Osteocyte (in vitro differentiated cells): ENCODE measurements around the gene ZNF705A. TPM values are rescaled to one million over a fixed set of nuclear protein-coding genes. Genes with fewer than 3 reads are reported as not detected.
A peak's percentile ranks its signal among the peaks of the same experiment; 100 is the strongest.
"Not testable (repeated sequence)": the region's sequence is repeated elsewhere in the genome, so short reads cannot be mapped to it uniquely, and the experiment has no call there.

Experiments
- DNase-seq: peaks from one replicate; pipeline ENCODE4 v3.0.0; 2021; ENCODE audit warnings: mixed read lengths; ENCODE audit not compliant: unreplicated experiment; ENCODE audit errors: extremely low spot score
- H3K27ac Mint-ChIP-seq: one replicate; pipeline ENCODE4 v1.8.0; 2021; ENCODE audit warnings: mild to moderate bottlenecking, mixed read lengths; ENCODE audit not compliant: unreplicated experiment
- H3K27me3 Mint-ChIP-seq: one replicate; pipeline ENCODE4 v1.8.0; 2021; ENCODE audit warnings: mixed read lengths; ENCODE audit not compliant: unreplicated experiment
- H3K36me3 Mint-ChIP-seq: one replicate; pipeline ENCODE4 v1.8.0; 2021; ENCODE audit warnings: mixed read lengths; ENCODE audit not compliant: unreplicated experiment
- H3K4me1 Mint-ChIP-seq: one replicate; pipeline ENCODE4 v1.8.0; 2021; ENCODE audit warnings: mixed read lengths; ENCODE audit not compliant: unreplicated experiment
- H3K4me3 Mint-ChIP-seq: one replicate; pipeline ENCODE4 v1.8.0; 2021; ENCODE audit warnings: mild to moderate bottlenecking, moderate library complexity, mixed read lengths; ENCODE audit not compliant: unreplicated experiment
- H3K9me3 Mint-ChIP-seq: one replicate; pipeline ENCODE4 v1.8.0; 2021; ENCODE audit warnings: mixed read lengths; ENCODE audit not compliant: unreplicated experiment
- CTCF ChIP-seq: fragments of 200-600 bp; sonication (generic); IDR thresholded peaks from 2 replicates; pipeline ENCODE4 v1.5.0; 2021; ENCODE audit warnings: antibody characterized with exemption, mild to moderate bottlenecking, moderate library complexity
- total RNA-seq: library from RNA; stranded (reverse); gene quantifications from 2 replicates; pipeline ENCODE4 v1.2.1, GENCODE V29; 2021

The ZNF705A gene
- total RNA-seq, 1 donor from 2014 or later: not detected

GRCh38 chr12:8146442-8146771 is 10.4 kb upstream of the ZNF705A start:
- Mint-ChIP-seq H3K9me3 (peaks cover 8% of the 10 kb centered on the region), H3K27ac (peak overlapping the region; percentile 11), H3K4me3 (no peak overlapping the region), H3K27me3 (no peaks in the 10 kb centered on the region), H3K36me3 (peaks cover 4% of the 10 kb centered on the region), H3K4me1 (peaks cover 12% of the 10 kb centered on the region)
- TF ChIP-seq CTCF: no peak
- no peak for DNase-seq

GRCh38 chr12:8154526-8154925 is 2.3 kb upstream of the ZNF705A start:
- H3K9me3 Mint-ChIP-seq: peaks cover under 1% of the 10 kb centered on the region
- H3K4me1 Mint-ChIP-seq: peaks cover 28% of the 10 kb centered on the region
- no peak for DNase-seq
- TF ChIP-seq CTCF: no peak
- H3K27ac Mint-ChIP-seq: no peak overlapping the region
- no peak overlapping the region for H3K4me3 Mint-ChIP-seq
- no peaks in the 10 kb centered on the region for H3K27me3 Mint-ChIP-seq
- H3K36me3 Mint-ChIP-seq: no peaks in the 10 kb centered on the region

GRCh38 chr12:8156416-8156815 is 399 bp upstream of the ZNF705A start:
- no peak for DNase-seq
- H3K9me3 Mint-ChIP-seq: peaks cover 3% of the 10 kb centered on the region
- H3K27ac Mint-ChIP-seq: peak overlapping the region; percentile 80
- H3K4me1 Mint-ChIP-seq: peaks cover 28% of the 10 kb centered on the region
- no peaks in the 10 kb centered on the region for H3K36me3 Mint-ChIP-seq
- TF ChIP-seq CTCF: no peak
- H3K4me3 Mint-ChIP-seq: no peak overlapping the region
- H3K27me3 Mint-ChIP-seq: no peaks in the 10 kb centered on the region

GRCh38 chr12:8157484-8158198 is 826 bp downstream of the ZNF705A start:
- Mint-ChIP-seq H3K27ac (peak overlapping the region; percentile 80), H3K36me3 (no peaks in the 10 kb centered on the region), H3K27me3 (no peaks in the 10 kb centered on the region), H3K4me1 (peaks cover 28% of the 10 kb centered on the region), H3K4me3 (no peak overlapping the region), H3K9me3 (peaks cover 3% of the 10 kb centered on the region)
- no peak for DNase-seq
- no peak for TF ChIP-seq CTCF

- not testable (repeated sequence) for H3K9me3 Mint-ChIP-seq, H3K4me3 Mint-ChIP-seq, H3K4me1 Mint-ChIP-seq, H3K36me3 Mint-ChIP-seq, H3K27ac Mint-ChIP-seq, DNase-seq
- H3K27me3 Mint-ChIP-seq: peaks cover 12% of the 10 kb centered on the region
Measured at GRCh38 chr12:8172911-8173310, 16.1 kb downstream of the ZNF705A start.
